Measurements from ENCODE around the gene CACNG7.

Gene CACNG7

DNA sequence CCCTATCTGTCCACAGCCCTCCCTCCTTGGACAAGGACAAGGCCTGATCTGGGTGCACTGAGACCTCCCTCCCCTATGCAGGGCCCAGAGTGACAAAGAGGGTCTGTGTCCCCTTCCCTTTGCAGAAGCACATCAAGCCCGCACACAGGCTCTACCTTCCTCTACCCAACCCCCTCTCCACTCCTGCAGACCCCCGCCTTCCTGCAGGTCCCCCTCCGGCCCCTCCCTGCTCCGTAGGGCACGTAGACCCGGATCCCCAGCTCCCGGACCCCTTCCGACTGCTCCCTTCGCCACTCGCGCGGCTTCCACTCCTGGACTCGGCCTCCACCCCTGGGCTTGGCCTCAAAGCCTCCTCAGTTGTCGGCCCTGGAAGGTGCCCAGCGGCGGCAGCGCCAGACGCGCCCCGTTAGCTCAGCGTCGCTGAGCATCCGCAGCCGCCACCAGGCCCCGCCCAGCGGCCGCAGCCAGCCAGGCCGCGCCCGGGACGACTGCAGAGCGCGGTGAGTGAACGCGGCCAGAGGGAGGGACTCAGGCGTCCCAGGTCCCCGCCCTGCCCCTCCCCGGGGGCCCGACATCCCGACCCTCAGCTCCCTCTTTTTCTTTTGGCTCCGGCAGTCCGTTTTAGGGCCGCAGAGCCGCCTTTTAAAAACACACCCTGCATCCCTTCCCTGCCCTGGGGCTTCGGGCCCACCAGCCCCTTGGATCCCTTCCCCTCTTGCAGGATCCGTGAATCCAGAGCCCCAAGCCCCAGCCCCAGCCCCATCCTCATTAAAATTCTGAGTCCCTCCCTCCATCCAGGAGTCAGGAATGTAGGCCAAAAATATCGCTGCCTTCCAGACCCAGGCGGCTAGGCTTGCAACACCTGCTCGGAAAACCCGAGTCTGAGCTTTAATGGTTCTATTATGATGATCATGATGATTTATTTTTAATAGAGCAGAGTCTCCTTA is 42.9 kb upstream of the CACNG7 start:
- Histone ChIP-seq H3K27me3 (ENCODE audit: insufficient read depth, low read length, poor library complexity) (no peaks in the 10 kb centered on the region), H3K36me3 (ENCODE audit: insufficient read depth, low read length) (no peaks in the 10 kb centered on the region), H3K4me3 (ENCODE audit: low read depth in 1 of 2, low read length in 2 of 2) (no peak overlapping the region), H4K20me1 (ENCODE audit: insufficient read depth, low read length) (no peaks in the 10 kb centered on the region; the same call in 1 of the 2 replicates), H3K9ac (ENCODE audit: low read depth, low read length) (no peak overlapping the region), H3K4me1 (ENCODE audit: insufficient read depth, low read length) (no peaks in the 10 kb centered on the region), H3K79me2 (ENCODE audit: insufficient read depth, low read length) (no peaks in the 10 kb centered on the region), H3K27ac (ENCODE audit: low read length) (no peak overlapping the region), H3K4me2 (ENCODE audit: insufficient read depth, low read length) (no peak overlapping the region), H2AFZ (ENCODE audit: low read depth, low read length) (no peak overlapping the region), H3K9me3 (ENCODE audit: insufficient read depth, low read length, severe bottlenecking) (no peaks in the 10 kb centered on the region)
- no peak for DNase-seq
- no peak for ATAC-seq (ENCODE audit: insufficient read depth, low read depth)
- TF ChIP-seq EZH2 (IDR thresholded peaks at IDR 0.05; ENCODE audit: borderline replicate concordance, low read depth, low read length, severe bottlenecking), result no peak
- TF ChIP-seq, protein P1, sequence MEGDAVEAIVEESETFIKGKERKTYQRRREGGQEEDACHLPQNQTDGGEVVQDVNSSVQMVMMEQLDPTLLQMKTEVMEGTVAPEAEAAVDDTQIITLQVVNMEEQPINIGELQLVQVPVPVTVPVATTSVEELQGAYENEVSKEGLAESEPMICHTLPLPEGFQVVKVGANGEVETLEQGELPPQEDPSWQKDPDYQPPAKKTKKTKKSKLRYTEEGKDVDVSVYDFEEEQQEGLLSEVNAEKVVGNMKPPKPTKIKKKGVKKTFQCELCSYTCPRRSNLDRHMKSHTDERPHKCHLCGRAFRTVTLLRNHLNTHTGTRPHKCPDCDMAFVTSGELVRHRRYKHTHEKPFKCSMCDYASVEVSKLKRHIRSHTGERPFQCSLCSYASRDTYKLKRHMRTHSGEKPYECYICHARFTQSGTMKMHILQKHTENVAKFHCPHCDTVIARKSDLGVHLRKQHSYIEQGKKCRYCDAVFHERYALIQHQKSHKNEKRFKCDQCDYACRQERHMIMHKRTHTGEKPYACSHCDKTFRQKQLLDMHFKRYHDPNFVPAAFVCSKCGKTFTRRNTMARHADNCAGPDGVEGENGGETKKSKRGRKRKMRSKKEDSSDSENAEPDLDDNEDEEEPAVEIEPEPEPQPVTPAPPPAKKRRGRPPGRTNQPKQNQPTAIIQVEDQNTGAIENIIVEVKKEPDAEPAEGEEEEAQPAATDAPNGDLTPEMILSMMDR (IDR thresholded peaks at IDR 0.05; ENCODE audit: borderline replicate concordance, extremely low read depth, low read length, poor library complexity, severe bottlenecking), result no peak

DNA sequence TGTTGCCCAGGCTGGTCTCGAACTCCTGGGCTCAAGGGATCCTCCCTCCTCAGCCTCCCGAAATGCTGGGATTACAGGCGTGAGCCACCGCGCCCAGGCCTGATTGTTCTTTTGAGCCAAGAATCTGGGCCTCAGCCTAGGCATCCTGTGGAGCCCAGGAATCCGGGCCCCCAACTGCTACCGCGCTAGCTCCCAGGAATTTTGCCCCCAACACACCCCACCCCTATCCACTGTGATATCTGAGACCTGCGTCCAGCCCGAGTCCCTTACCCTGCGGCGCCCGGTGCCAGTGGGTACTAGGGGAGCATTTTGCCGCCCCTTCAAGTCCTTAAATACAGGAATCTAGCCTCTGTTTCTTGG is 42.2 kb upstream of the CACNG7 start:
- no peaks in the 10 kb centered on the region for H3K4me1 ChIP-seq (ENCODE audit: insufficient read depth, low read length)
- DNase-seq (no peak), ATAC-seq (ENCODE audit: insufficient read depth, low read depth) (no peak)
- no peak overlapping the region for H3K4me3 ChIP-seq (ENCODE audit: low read depth in 1 of 2, low read length in 2 of 2)
- H3K9ac ChIP-seq (ENCODE audit: low read depth, low read length), result no peak overlapping the region
- H3K4me2 ChIP-seq (ENCODE audit: insufficient read depth, low read length), result no peak overlapping the region
- H2AFZ ChIP-seq (ENCODE audit: low read depth, low read length), result no peak overlapping the region
- H3K36me3 ChIP-seq (ENCODE audit: insufficient read depth, low read length), result no peaks in the 10 kb centered on the region
- no peak for TF ChIP-seq EZH2 (IDR thresholded peaks at IDR 0.05; ENCODE audit: borderline replicate concordance, low read depth, low read length, severe bottlenecking)
- TF ChIP-seq, protein P1 (IDR thresholded peaks at IDR 0.05; ENCODE audit: borderline replicate concordance, extremely low read depth, low read length, poor library complexity, severe bottlenecking), result no peak
- H3K27ac ChIP-seq (ENCODE audit: low read length), result no peak overlapping the region
- H3K9me3 ChIP-seq (ENCODE audit: insufficient read depth, low read length, severe bottlenecking), result no peaks in the 10 kb centered on the region
- no peaks in the 10 kb centered on the region for H3K79me2 ChIP-seq (ENCODE audit: insufficient read depth, low read length)
- no peaks in the 10 kb centered on the region; the same call in 1 of the 2 replicates for H4K20me1 ChIP-seq (ENCODE audit: insufficient read depth, low read length)
- no peaks in the 10 kb centered on the region for H3K27me3 ChIP-seq (ENCODE audit: insufficient read depth, low read length, poor library complexity)

DNA sequence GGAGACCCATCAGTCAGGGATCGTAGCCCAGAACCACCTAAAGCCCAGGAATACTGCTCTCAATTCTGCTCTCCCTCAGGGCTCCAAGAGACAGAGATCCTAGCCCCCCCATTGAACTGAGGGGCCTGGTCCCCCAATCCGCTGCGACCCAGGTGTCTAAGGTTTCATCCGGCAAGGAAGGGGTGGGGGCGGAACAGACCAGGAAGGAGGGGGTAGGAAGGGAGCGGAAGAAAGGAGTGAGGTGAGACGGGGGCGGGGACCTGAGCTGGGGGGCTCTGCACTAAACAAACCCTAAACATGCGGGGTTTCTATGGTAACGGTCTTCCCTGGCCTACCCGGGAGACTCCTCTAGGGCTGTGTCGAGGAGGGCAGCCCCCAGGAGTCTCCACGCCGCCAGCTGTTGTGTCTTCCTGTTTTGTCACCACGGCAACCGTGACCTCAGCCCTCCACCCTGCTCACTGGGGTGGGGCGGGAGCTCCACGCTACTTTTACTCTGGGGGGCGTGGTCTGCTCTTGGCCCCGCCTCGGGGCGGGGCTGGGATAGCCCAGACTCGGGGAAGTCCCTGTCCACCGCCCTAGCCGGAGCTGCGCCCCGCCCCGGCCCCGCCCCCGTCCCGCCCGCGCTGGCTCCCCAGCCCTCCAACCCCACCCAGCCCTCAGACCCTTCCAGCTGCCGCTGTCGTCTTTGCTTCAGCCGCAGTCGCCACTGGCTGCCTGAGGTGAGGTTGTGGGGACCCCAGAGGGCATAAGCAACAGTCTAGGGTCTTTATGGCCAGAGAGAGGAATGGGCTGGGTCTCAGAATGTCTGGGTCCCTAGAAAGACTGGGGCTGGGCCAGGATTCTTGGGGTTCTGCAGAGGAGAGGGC is 41.6 kb upstream of the CACNG7 start, which contains the start of gene MYADM:
Gene MYADM, plus strand, starts transcription at position 659 of the 866 bp plus-strand sequence. CDS start 5,647 bp downstream, outside the sequence.
- peak; percentile 82 for ATAC-seq (ENCODE audit: insufficient read depth, low read depth)
- Histone ChIP-seq H3K27me3 (ENCODE audit: insufficient read depth, low read length, poor library complexity) (no peaks in the 10 kb centered on the region), H3K79me2 (ENCODE audit: insufficient read depth, low read length) (no peaks in the 10 kb centered on the region), H3K4me2 (ENCODE audit: insufficient read depth, low read length) (no peak within 1 kb of the TSS), H3K9me3 (ENCODE audit: insufficient read depth, low read length, severe bottlenecking) (no peaks in the 10 kb centered on the region), H3K9ac (ENCODE audit: low read depth, low read length) (no peak within 1 kb of the TSS), H4K20me1 (ENCODE audit: insufficient read depth, low read length) (no peaks in the 10 kb centered on the region; the same call in 1 of the 2 replicates), H3K27ac (ENCODE audit: low read length) (no peak within 1 kb of the TSS), H3K36me3 (ENCODE audit: insufficient read depth, low read length) (no peaks in the 10 kb centered on the region), H3K4me1 (ENCODE audit: insufficient read depth, low read length) (no peaks in the 10 kb centered on the region), H3K4me3 (ENCODE audit: low read depth in 1 of 2, low read length in 2 of 2) (no peak within 1 kb of the TSS), H2AFZ (ENCODE audit: low read depth, low read length) (no peak within 1 kb of the TSS)
- TF ChIP-seq EZH2 (IDR thresholded peaks at IDR 0.05; ENCODE audit: borderline replicate concordance, low read depth, low read length, severe bottlenecking), result no peak
- TF ChIP-seq, protein P1 (IDR thresholded peaks at IDR 0.05; ENCODE audit: borderline replicate concordance, extremely low read depth, low read length, poor library complexity, severe bottlenecking), result no peak
- peak; percentile 63 for DNase-seq
